Muscle of back (tissue), 13 donors: ENCODE results near the gene LMO1. TPM values are rescaled to one million over a fixed set of nuclear protein-coding genes. Genes with fewer than 3 reads are reported as not detected.

Experiments
- DNase-seq, 3 donors: peaks; one replicate each; pipeline versions ENCODE4 v3.0.0 to v3.0.0-alpha.2; 2013
- long read RNA-seq, 9 donors: transcript quantifications; one replicate each; lab custom pipeline, GENCODE V29; 2026
- polyA plus RNA-seq, 10 donors: library from polyadenylated mRNA; unstranded; fragments of 120-200 nt; gene quantifications; one replicate each; pipeline ENCODE4 v1.2.1, GENCODE V29; 2013; ENCODE audit not compliant: insufficient read length in 10 of 10

Gene LMO1
- 1 to 10 TPM in 9 of 10 donors, under 1 TPM in 1; 0.54 to 5.5 (median 2.3) TPM for polyA plus RNA-seq
- long read RNA-seq, donor 1: 0 reads
- long read RNA-seq, donor 2: 0 reads
- long read RNA-seq, donor 3: 0 reads
- long read RNA-seq, donor 4: 0 reads
- long read RNA-seq, donor 5: 0 reads
- long read RNA-seq, donor 6: 0 reads
- long read RNA-seq, donor 7: 0 reads
- long read RNA-seq, donor 8: 0 reads
- long read RNA-seq, donor 9: 0 reads

- DNase-seq: peak; percentile 62 to 91 (median 88)
Measured at GRCh38 chr11:8263769-8264410, at the start of gene LMO1. TSS of gene LMO1 (minus strand) at chr11:8263878. CDS start at chr11:8263362, 516 bp downstream.

DNA sequence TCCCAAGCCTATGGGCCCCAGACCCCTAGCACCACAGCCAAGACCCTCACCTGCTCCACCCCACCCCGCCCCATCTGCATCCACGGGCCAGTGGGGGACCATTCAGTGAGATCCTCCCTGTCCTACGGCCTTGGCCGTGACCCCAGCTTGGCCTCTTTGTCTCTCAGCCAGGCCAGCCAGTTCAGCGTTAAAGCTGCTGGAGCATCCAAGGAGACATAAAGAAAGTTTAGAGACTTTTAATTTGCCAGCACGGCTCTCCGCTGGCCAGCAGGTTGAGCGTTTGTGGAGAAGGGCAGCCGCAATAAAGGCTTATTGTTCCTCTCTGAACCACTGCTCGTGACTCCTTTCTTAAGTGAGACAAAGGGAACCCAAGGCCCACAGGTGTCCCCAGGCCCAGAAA, 49.3 kb upstream of the LMO1 start:
- DNase-seq: no peak

GRCh38 chr11:8311366-8311765, 47.7 kb upstream of the LMO1 start:
- no peak for DNase-seq

DNA sequence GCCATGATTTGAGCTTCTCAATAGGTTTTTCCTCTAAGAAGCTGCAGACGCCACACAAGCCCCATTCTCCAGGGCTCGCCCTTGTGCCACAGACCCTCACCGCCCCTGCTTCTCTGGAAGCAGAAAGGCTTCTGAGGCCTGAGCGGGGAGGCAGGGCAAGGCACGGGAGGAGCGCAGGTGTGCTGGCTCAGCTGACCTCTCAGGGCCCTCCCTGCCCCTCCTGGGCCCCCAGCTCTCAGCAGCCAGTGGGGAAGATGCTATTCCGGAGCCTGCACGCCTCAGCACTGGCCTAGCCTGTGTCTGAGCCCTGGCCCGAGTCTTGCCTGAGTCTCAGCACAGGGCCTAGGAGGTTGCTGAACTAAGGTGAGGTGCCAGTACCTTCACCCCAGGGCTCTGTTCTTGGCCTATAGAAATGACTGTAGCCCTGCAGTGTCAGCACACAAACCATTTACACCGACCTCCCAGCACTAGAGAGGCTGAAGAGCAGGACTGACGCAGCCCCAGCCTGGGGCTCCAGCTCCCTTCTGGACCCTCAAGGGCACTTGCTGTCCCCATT, 47.1 kb upstream of the LMO1 start:
- DNase-seq: no peak

GRCh38 chr11:8309862-8310261, 46.2 kb upstream of the LMO1 start:
- DNase-seq: no peak

DNA sequence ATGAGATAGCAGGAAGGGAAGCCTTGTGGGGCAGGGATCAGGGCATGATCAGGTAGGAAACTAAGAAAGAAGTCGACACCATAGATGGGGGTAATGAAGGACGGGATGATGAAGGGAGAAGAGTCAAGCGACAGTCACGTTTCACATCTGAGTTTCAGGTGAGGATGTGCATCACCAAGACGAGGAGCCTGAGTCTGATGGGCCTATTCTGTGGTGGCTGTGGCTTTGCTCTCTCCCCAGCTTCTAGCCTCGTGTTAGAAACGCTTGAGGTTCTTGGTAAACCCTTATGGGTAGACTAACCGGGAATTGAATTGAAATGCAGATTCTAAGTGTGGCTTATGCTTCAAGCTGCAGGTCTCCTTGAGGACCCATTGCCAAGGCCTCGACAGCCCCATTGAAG, 45.6 kb upstream of the LMO1 start:
- no peak for DNase-seq

GRCh38 chr11:8307601-8308000, 43.9 kb upstream of the LMO1 start:
- DNase-seq: no peak

GRCh38 chr11:8301622-8302021, 37.9 kb upstream of the LMO1 start:
- no peak for DNase-seq

- no peak for DNase-seq
Measured at GRCh38 chr11:8298801-8299786, 35.4 kb upstream of the LMO1 start.

- no peak for DNase-seq
Measured at GRCh38 chr11:8297781-8298440, 34.2 kb upstream of the LMO1 start.

DNA sequence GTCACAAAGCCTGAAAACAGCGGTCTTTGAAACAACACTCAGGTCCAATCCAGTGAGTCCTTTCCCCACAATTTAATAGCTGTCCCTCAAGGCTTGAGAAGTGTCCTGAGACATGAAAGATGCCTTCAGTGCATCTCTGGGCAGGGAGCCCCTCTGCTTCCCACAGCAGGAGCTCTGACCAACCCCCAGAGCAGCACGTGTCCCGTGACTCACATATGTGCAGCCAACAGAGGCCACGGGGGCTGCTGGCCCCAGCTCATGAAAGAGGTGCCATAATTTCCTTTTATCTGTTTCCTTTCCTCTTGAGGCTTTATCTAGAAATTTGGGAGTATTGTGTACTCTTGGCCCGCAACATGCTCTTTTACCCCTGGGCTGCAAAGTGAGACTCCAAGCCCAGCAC, 33.2 kb upstream of the LMO1 start:
- DNase-seq: no peak

DNA sequence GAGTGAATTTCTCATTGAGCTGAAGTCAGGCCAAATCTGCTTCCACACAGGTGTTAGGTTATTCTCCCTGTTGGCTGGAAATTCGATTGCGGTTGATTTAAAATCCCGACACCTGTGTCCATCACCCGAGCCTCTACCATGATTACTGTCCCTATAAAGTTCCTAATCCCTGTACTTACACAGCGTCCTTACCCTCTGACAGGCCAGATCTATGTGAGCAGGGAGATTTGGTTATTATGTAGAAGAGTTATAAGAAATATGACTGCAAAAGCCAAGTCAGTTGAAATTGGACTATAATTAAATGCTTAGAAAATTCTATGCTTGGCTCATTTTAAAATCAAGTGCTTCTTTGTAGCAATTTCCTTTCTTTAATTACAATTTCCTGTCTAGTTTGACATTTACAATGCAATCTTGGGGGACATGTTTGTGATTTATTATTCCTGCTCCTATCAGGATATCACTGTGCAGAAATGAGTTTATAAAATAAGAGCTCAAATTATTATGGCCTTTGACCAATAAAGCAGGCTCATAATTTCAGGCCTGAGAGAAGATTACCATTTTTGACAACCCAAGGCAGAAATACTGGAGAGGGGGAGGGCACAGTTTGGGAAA, 32.5 kb upstream of the LMO1 start:
- no peak for DNase-seq

DNA sequence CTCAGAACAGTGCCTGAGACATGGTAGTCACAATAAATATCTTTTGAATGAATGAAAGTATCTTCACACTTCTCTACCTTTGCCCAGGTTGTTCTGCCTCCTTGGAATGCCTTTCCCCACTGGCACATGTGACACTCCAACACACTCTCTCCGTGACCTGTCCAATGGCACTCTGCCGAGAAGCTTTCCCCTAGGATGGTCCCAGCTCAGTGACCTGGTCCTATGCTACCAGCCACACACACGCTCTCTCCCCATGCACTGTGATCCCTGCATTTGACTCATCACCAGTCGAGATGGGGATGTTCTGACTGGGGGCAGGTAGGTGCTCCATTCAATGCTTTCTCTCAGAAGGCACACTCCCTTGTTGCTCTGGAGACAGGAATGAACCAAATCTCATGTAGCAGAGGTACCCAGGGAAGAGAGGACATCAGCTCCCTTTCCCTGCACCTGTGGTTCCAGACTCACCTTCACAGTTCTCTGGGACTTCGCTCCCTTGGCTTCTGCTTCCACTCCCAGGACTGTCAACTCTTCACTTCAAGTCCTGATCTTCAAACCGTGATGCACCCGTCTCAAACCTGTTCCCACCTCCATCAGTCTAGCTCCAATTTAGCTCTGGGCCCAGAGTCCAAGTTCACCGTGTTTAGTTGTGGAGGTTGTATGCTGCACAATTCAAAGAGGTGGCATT, 30.7 kb upstream of the LMO1 start:
- no peak for DNase-seq

DNA sequence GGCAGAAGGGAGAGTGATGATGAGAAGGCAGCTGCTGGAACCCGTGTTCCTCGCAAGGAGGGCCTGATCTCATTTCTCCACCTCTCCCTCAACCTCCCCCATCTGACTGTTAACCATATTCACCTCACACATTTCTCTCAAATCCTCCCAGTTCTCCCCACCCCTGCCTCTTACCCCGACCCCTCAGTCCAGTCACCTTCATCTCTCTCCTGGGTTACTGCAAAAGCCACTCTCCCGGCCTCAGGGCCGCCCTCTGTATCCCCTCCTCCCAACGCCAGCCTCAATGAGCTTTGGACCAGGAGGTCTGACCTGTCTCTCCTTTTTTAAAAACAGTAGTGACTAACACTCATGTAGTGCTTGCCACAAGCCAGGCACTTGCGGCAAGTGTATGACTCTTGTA, 29.5 kb upstream of the LMO1 start:
- DNase-seq: no peak

DNA sequence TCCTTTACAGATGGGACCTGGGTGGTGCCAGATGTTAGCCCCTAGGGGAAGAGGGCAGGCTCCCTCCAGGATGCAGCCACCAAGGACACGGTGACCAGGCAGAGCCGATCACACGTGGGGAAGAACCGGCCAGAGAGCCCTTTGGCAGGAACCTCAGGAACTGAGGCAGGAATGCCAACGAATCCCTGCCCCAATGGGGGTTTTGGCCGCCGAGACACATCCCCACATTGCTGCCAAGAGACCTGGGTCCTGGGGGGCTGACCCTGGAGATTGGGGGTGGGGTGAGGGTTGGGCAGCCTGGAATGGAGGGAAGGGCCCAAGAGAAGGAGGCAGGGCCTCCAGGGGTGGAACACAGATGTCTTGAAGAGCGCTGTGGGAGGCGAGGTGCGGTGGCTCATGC, 28.7 kb upstream of the LMO1 start:
- no peak for DNase-seq

DNA sequence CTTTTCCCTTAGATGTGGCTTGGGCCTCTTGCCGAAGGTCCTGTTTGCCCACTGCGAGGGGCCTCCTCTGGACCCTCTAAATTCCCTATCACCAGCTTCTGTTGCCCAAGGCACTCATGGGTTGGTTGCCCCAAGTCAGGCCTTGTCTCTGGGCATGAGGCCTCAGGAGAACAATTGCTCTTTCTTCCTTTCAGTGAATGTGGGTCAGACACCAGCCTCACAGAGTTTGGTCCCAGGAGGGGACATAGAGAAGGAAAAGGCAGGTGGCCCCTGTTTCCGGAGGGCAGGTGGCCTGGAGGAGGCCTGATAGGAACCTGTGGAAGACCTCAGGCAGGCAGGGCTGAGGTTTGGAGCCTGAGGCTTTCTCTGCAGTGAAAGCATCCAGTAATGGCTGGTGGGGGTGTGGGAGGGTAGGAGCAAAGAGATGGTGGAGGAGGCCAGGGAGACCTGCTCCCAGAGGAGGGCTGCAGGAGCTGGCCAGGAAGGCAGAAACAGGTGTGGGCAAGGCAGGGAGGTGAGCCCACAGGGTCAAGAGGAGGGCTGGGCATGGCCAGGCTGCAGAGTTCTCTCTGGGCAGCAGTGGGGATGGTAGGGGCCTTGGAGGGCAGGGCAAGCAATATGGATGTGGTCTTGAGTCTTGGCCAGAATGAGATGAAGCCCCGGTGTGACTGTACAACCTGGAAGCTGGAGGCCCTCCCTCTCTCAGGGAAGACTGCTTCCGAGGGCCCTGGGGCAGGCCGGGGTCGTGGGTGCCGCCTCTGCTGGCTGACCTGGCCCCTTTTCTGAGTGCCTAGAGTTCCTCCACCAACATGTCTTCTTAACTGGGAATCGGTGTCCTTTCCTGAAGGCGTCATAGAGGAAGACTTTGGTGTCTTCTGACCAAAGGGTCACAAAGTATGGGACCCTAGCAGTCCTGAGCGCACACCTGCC, 28.0 kb upstream of the LMO1 start:
- no peak for DNase-seq

- DNase-seq: no peak
Measured at GRCh38 chr11:8290081-8290810, 26.6 kb upstream of the LMO1 start.

GRCh38 chr11:8289492-8289918, 25.8 kb upstream of the LMO1 start:
- peak in 1 of 3 donors; percentile 26 for DNase-seq
